T-helper 17 cell (primary cell): ENCODE data around the gene COL4A2. TPM values are rescaled to one million over a fixed set of nuclear protein-coding genes. Genes with fewer than 3 reads are reported as not detected.
A peak's percentile ranks its signal among the peaks of the same experiment; 100 is the strongest.
"Not testable (repeated sequence)": the region's sequence is repeated elsewhere in the genome, so short reads cannot be mapped to it uniquely, and the experiment has no call there.

Experiments used
- ATAC-seq: fragments of 150-1000 bp; cut with Tn5 transposase; 2 replicates; pipeline ENCODE4 v1.10.0; 2021; ENCODE audit warnings: mild to moderate bottlenecking, moderate library complexity
- DNase-seq, 3 donors: peaks; one replicate each; pipeline versions ENCODE4 v3.0.0 to v3.0.0-alpha.2; 2020 to 2021
- H3K9me3 ChIP-seq: one replicate; pipeline ENCODE4 v1.7.0; 2013; ENCODE audit warnings: low read length, mild to moderate bottlenecking; ENCODE audit not compliant: control insufficient read depth, poor library complexity, severe bottlenecking
- H3K27ac Mint-ChIP-seq: one replicate; pipeline ENCODE4 v1.8.0; 2022; ENCODE audit warnings: mild to moderate bottlenecking, moderate library complexity, mixed read lengths
- H3K27me3 Mint-ChIP-seq: one replicate; pipeline ENCODE4 v1.8.0; 2022; ENCODE audit warnings: mixed read lengths
- H3K36me3 Mint-ChIP-seq: one replicate; pipeline ENCODE4 v1.8.0; 2022; ENCODE audit warnings: low read depth, mixed read lengths
- H3K4me1 Mint-ChIP-seq: one replicate; pipeline ENCODE4 v1.8.0; 2022; ENCODE audit warnings: mild to moderate bottlenecking, mixed read lengths
- H3K4me3 Mint-ChIP-seq: one replicate; pipeline ENCODE4 v1.8.0; 2022; ENCODE audit warnings: mild to moderate bottlenecking, moderate library complexity, mixed read lengths
- total RNA-seq, 4 donors: library from RNA in 2 of 4; stranded (reverse) in 2 of 4; gene quantifications; one replicate each; pipeline ENCODE4 v1.2.3 and lab custom pipeline; 2022 to 2026

Gene COL4A2
- total RNA-seq, 2 donors from 2014 or later = 0.07 to 1.9 TPM

- peaks cover 3% of the 10 kb centered on the region for H3K4me1 Mint-ChIP-seq
- H3K27me3 Mint-ChIP-seq = peaks cover 69% of the 10 kb centered on the region
- ATAC-seq (no peak), DNase-seq (no peak)
- H3K9me3 ChIP-seq = no peaks in the 10 kb centered on the region
- no peak overlapping the region for H3K27ac Mint-ChIP-seq
- H3K36me3 Mint-ChIP-seq = peaks cover 1% of the 10 kb centered on the region
- no peak overlapping the region for H3K4me3 Mint-ChIP-seq
These were observed 143.2 kb downstream of the COL4A2 start for GRCh38 chr13:110450016-110450900.

GRCh38 chr13:110450941-110451730 lies 144.1 kb downstream of the COL4A2 start:
- H3K9me3 ChIP-seq = no peaks in the 10 kb centered on the region
- Mint-ChIP-seq H3K4me3 (no peak overlapping the region), H3K27me3 (peaks cover 69% of the 10 kb centered on the region), H3K27ac (no peak overlapping the region), H3K4me1 (peaks cover 5% of the 10 kb centered on the region), H3K36me3 (peaks cover 5% of the 10 kb centered on the region)
- ATAC-seq (no peak), DNase-seq (no peak)

GRCh38 chr13:110453091-110453490 lies 146.0 kb downstream of the COL4A2 start:
- H3K4me1 Mint-ChIP-seq, ATAC-seq, H3K9me3 ChIP-seq, H3K27ac Mint-ChIP-seq, DNase-seq, H3K4me3 Mint-ChIP-seq, H3K36me3 Mint-ChIP-seq: not testable (repeated sequence)
- peaks cover 60% of the 10 kb centered on the region for H3K27me3 Mint-ChIP-seq

GRCh38 chr13:110453797-110454196 lies 146.7 kb downstream of the COL4A2 start:
- Mint-ChIP-seq H3K27me3 (peaks cover 60% of the 10 kb centered on the region), H3K27ac (no peak overlapping the region)
- ATAC-seq = no peak

GRCh38 chr13:110454227-110454859 lies 147.3 kb downstream of the COL4A2 start:
- Mint-ChIP-seq H3K4me3 (no peak overlapping the region), H3K27ac (no peak overlapping the region), H3K4me1 (peaks cover 6% of the 10 kb centered on the region), H3K27me3 (peaks cover 58% of the 10 kb centered on the region), H3K36me3 (peaks cover 5% of the 10 kb centered on the region)
- DNase-seq = no peak
- no peak for ATAC-seq
- no peaks in the 10 kb centered on the region for H3K9me3 ChIP-seq

More at GRCh38 chr13:110453797-110454196, 146.7 kb downstream of the COL4A2 start:
- DNase-seq = no peak
- Mint-ChIP-seq H3K36me3 (peaks cover 5% of the 10 kb centered on the region), H3K4me3 (no peak overlapping the region), H3K4me1 (peaks cover 6% of the 10 kb centered on the region)
- no peaks in the 10 kb centered on the region for H3K9me3 ChIP-seq

GRCh38 chr13:110454956-110455355 lies 147.9 kb downstream of the COL4A2 start:
- peaks cover 5% of the 10 kb centered on the region for H3K36me3 Mint-ChIP-seq
- no peak overlapping the region for H3K27ac Mint-ChIP-seq
- no peak overlapping the region for H3K4me3 Mint-ChIP-seq

GRCh38 chr13:110455444-110455843 lies 148.4 kb downstream of the COL4A2 start:
- DNase-seq = no peak
- no peak overlapping the region for H3K4me3 Mint-ChIP-seq
- peaks cover 52% of the 10 kb centered on the region for H3K27me3 Mint-ChIP-seq
- peaks cover 6% of the 10 kb centered on the region for H3K4me1 Mint-ChIP-seq
- H3K36me3 Mint-ChIP-seq = peaks cover 5% of the 10 kb centered on the region
- H3K27ac Mint-ChIP-seq = no peak overlapping the region
- ATAC-seq = no peak
- no peaks in the 10 kb centered on the region for H3K9me3 ChIP-seq

More at GRCh38 chr13:110454956-110455355, 147.9 kb downstream of the COL4A2 start:
- ATAC-seq (no peak), DNase-seq (no peak)
- Mint-ChIP-seq H3K27me3 (peaks cover 53% of the 10 kb centered on the region), H3K4me1 (peaks cover 6% of the 10 kb centered on the region)
- no peaks in the 10 kb centered on the region for H3K9me3 ChIP-seq

GRCh38 chr13:110455941-110456340 lies 148.9 kb downstream of the COL4A2 start:
- Mint-ChIP-seq H3K4me3 (peak overlapping the region; percentile 75), H3K4me1 (peaks cover 6% of the 10 kb centered on the region), H3K27ac (no peak overlapping the region), H3K27me3 (peaks cover 55% of the 10 kb centered on the region), H3K36me3 (peaks cover 5% of the 10 kb centered on the region)
- no peaks in the 10 kb centered on the region for H3K9me3 ChIP-seq
- DNase-seq (peak; percentile 15 to 47 (median 16)), ATAC-seq (peak; percentile 92)

GRCh38 chr13:110456550-110456949 lies 149.5 kb downstream of the COL4A2 start:
- H3K4me1 Mint-ChIP-seq = peaks cover 6% of the 10 kb centered on the region
- H3K27me3 Mint-ChIP-seq = peaks cover 49% of the 10 kb centered on the region
- peaks cover 5% of the 10 kb centered on the region for H3K36me3 Mint-ChIP-seq
- H3K4me3 Mint-ChIP-seq = no peak overlapping the region
- no peak for DNase-seq
- H3K9me3 ChIP-seq = no peaks in the 10 kb centered on the region
- ATAC-seq = no peak
- H3K27ac Mint-ChIP-seq = no peak overlapping the region

- no peaks in the 10 kb centered on the region for H3K9me3 ChIP-seq
- Mint-ChIP-seq H3K27ac (no peak overlapping the region), H3K4me3 (no peak overlapping the region), H3K36me3 (peaks cover 5% of the 10 kb centered on the region), H3K27me3 (peaks cover 51% of the 10 kb centered on the region), H3K4me1 (peaks cover 6% of the 10 kb centered on the region)
- no peak for ATAC-seq
- DNase-seq = no peak
These were observed 150.3 kb downstream of the COL4A2 start for GRCh38 chr13:110457361-110457760.

- H3K9me3 ChIP-seq = no peaks in the 10 kb centered on the region
- peaks cover 56% of the 10 kb centered on the region for H3K27me3 Mint-ChIP-seq
- no peak for DNase-seq
- no peak overlapping the region for H3K27ac Mint-ChIP-seq
- no peak for ATAC-seq
- no peak overlapping the region for H3K4me3 Mint-ChIP-seq
- peaks cover 5% of the 10 kb centered on the region for H3K36me3 Mint-ChIP-seq
- peaks cover 6% of the 10 kb centered on the region for H3K4me1 Mint-ChIP-seq
These were observed 150.9 kb downstream of the COL4A2 start for GRCh38 chr13:110458017-110458416.

GRCh38 chr13:110458594-110459365 lies 151.7 kb downstream of the COL4A2 start:
- H3K4me1 Mint-ChIP-seq = peaks cover 6% of the 10 kb centered on the region
- no peaks in the 10 kb centered on the region for H3K9me3 ChIP-seq
- no peak for DNase-seq
- H3K27ac Mint-ChIP-seq = no peak overlapping the region
- peaks cover 5% of the 10 kb centered on the region for H3K36me3 Mint-ChIP-seq
- no peak for ATAC-seq
- peaks cover 61% of the 10 kb centered on the region for H3K27me3 Mint-ChIP-seq
- no peak overlapping the region for H3K4me3 Mint-ChIP-seq
